Spleen (tissue), 7 donors: ENCODE data around the gene SSR1.
"Not testable (repeated sequence)": the region's sequence is repeated elsewhere in the genome, so short reads cannot be mapped to it uniquely, and the experiment has no call there.

Experiments used
- POLR2A ChIP-seq, 3 donors: fragments of 450-650 bp; IDR thresholded peaks; one replicate each; pipeline ENCODE4 v1.5.1; 2017; ENCODE audit warnings: antibody characterized with exemption in 3 of 3, mild to moderate bottlenecking in 1 of 3
- TF ChIP-seq, protein P1 (sequence below), 11 experiments: fragments of 200-600 bp in 7 of 11; fragments of 450-650 bp in 4 of 11; sonication (generic) in 4 of 11; IDR thresholded peaks in 8 of 11; conservative IDR thresholded peaks in 3 of 11; 1 replicate in 7 of 11; 2 replicates in 4 of 11; pipeline versions ENCODE4 v1.4.0 to v1.8.0; 2016 to 2021; ENCODE audit warnings: antibody characterized with exemption in 11 of 11, inconsistent platforms in 4 of 11, mild to moderate bottlenecking in 1 of 11
- donor health status: DM: no; HTN: no; CAD: no; lungs with moderate emphysema.
- donor health status: DM: no; HTN: no; CAD: no.
- donor health status: DM: no; HTN: no; CAD: no.

- TF ChIP-seq, protein P1, sequence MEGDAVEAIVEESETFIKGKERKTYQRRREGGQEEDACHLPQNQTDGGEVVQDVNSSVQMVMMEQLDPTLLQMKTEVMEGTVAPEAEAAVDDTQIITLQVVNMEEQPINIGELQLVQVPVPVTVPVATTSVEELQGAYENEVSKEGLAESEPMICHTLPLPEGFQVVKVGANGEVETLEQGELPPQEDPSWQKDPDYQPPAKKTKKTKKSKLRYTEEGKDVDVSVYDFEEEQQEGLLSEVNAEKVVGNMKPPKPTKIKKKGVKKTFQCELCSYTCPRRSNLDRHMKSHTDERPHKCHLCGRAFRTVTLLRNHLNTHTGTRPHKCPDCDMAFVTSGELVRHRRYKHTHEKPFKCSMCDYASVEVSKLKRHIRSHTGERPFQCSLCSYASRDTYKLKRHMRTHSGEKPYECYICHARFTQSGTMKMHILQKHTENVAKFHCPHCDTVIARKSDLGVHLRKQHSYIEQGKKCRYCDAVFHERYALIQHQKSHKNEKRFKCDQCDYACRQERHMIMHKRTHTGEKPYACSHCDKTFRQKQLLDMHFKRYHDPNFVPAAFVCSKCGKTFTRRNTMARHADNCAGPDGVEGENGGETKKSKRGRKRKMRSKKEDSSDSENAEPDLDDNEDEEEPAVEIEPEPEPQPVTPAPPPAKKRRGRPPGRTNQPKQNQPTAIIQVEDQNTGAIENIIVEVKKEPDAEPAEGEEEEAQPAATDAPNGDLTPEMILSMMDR (IDR thresholded peaks at IDR 0.05 in 8 of 11, conservative IDR thresholded peaks at IDR 0.05 in 3 of 11), result not testable (repeated sequence)
- not testable (repeated sequence) for TF ChIP-seq POLR2A (IDR thresholded peaks at IDR 0.05)
Observed at GRCh38 chr6:7344773-7345450, 31.9 kb upstream of the SSR1 start.
